ENCODE measurements around the gene ZNF770.
"Not testable (repeated sequence)": the region's sequence is repeated elsewhere in the genome, so short reads cannot be mapped to it uniquely, and the experiment has no call there.

ZNF770 gene

GRCh38 chr15:34942363-34942762, 45.7 kb downstream of the ZNF770 start:
- no peak overlapping the region for H3K27ac ChIP-seq (ENCODE audit: low read length)
- H3K27me3 ChIP-seq (ENCODE audit: control insufficient read depth, insufficient read depth, low read length): no peaks in the 10 kb centered on the region
- no peak overlapping the region for H3K4me3 ChIP-seq (ENCODE audit: low read length)
- no peaks in the 10 kb centered on the region for H3K9me3 ChIP-seq (ENCODE audit: control insufficient read depth, insufficient read depth, low read length)
- H3K4me1 ChIP-seq (ENCODE audit: control insufficient read depth, insufficient read depth, low read length): no peaks in the 10 kb centered on the region
- H3K36me3 ChIP-seq (ENCODE audit: control insufficient read depth, insufficient read depth, low read length): no peaks in the 10 kb centered on the region; the same call in 1 of the 2 replicates
- no peak for DNase-seq (ENCODE audit: low read depth, low spot score)
- WGBS (ENCODE audit: insufficient coverage, insufficient read length): no CpG with 5 or more reads among the region's 6 CpGs

GRCh38 chr15:34941831-34942230, 46.3 kb downstream of the ZNF770 start:
- no peak for DNase-seq (ENCODE audit: low read depth, low spot score)

GRCh38 chr15:34941185-34941698, 46.8 kb downstream of the ZNF770 start:
- Histone ChIP-seq H3K4me1 (ENCODE audit: control insufficient read depth, insufficient read depth, low read length) (no peaks in the 10 kb centered on the region), H3K36me3 (ENCODE audit: control insufficient read depth, insufficient read depth, low read length) (no peaks in the 10 kb centered on the region; the same call in 1 of the 2 replicates), H3K4me3 (ENCODE audit: low read length) (no peak overlapping the region), H3K27ac (ENCODE audit: low read length) (no peak overlapping the region), H3K27me3 (ENCODE audit: control insufficient read depth, insufficient read depth, low read length) (no peaks in the 10 kb centered on the region), H3K9me3 (ENCODE audit: control insufficient read depth, insufficient read depth, low read length) (no peaks in the 10 kb centered on the region)
- whole genome bisulfite sequencing (ENCODE audit: insufficient coverage, insufficient read length): no CpG with 5 or more reads among the region's 2 CpGs
- DNase-seq (ENCODE audit: low read depth, low spot score): no peak

More at GRCh38 chr15:34941831-34942230, 46.3 kb downstream of the ZNF770 start:
- WGBS (ENCODE audit: insufficient coverage, insufficient read length): 100% methylated on average over 1 of the region's 3 CpGs
- Histone ChIP-seq H3K27me3 (ENCODE audit: control insufficient read depth, insufficient read depth, low read length) (no peaks in the 10 kb centered on the region), H3K4me1 (ENCODE audit: control insufficient read depth, insufficient read depth, low read length) (no peaks in the 10 kb centered on the region), H3K9me3 (ENCODE audit: control insufficient read depth, insufficient read depth, low read length) (no peaks in the 10 kb centered on the region), H3K36me3 (ENCODE audit: control insufficient read depth, insufficient read depth, low read length) (no peaks in the 10 kb centered on the region; the same call in 1 of the 2 replicates), H3K4me3 (ENCODE audit: low read length) (no peak overlapping the region), H3K27ac (ENCODE audit: low read length) (no peak overlapping the region)

- Histone ChIP-seq H3K36me3 (ENCODE audit: control insufficient read depth, insufficient read depth, low read length) (peaks cover 8% of the 10 kb centered on the region; the same call in 1 of the 2 replicates), H3K4me3 (ENCODE audit: low read length) (no peak overlapping the region), H3K27me3 (ENCODE audit: control insufficient read depth, insufficient read depth, low read length) (no peaks in the 10 kb centered on the region), H3K4me1 (ENCODE audit: control insufficient read depth, insufficient read depth, low read length) (no peaks in the 10 kb centered on the region), H3K27ac (ENCODE audit: low read length) (no peak overlapping the region), H3K9me3 (ENCODE audit: control insufficient read depth, insufficient read depth, low read length) (no peaks in the 10 kb centered on the region)
- DNase-seq (ENCODE audit: low read depth, low spot score): no peak
- no CpG with 5 or more reads among the region's 3 CpGs for WGBS (ENCODE audit: insufficient coverage, insufficient read length)
These were observed 54.6 kb downstream of the ZNF770 start for GRCh38 chr15:34933432-34933975.

GRCh38 chr15:34928349-34928748, 59.7 kb downstream of the ZNF770 start:
- not testable (repeated sequence) for H3K9me3 ChIP-seq (ENCODE audit: control insufficient read depth, insufficient read depth, low read length); H3K4me1 ChIP-seq (ENCODE audit: control insufficient read depth, insufficient read depth, low read length); H3K27ac ChIP-seq (ENCODE audit: low read length); H3K27me3 ChIP-seq (ENCODE audit: control insufficient read depth, insufficient read depth, low read length); DNase-seq (ENCODE audit: low read depth, low spot score); H3K36me3 ChIP-seq (ENCODE audit: control insufficient read depth, insufficient read depth, low read length); H3K4me3 ChIP-seq (ENCODE audit: low read length)
- no CpG with 5 or more reads among the region's 6 CpGs for WGBS (ENCODE audit: insufficient coverage, insufficient read length)

Data from iPS DF 6.9 (cell line).